Tibial nerve (tissue), 4 donors: ENCODE data around the gene CREB3L1. TPM values are rescaled to one million over a fixed set of nuclear protein-coding genes. Genes with fewer than 3 reads are reported as not detected.
A peak's percentile ranks its signal among the peaks of the same experiment; 100 is the strongest.

Source experiments
- DNase-seq, 2 donors: peaks; one replicate each; pipeline ENCODE4 v3.0.0-alpha.2; 2019; ENCODE audit warnings: low spot score in 2 of 2
- H3K27ac ChIP-seq, 4 donors: fragments of 200-600 bp; sonication (generic) in 3 of 4; one replicate each; pipeline ENCODE4 v1.5.1; 2017 to 2019; ENCODE audit warnings: mild to moderate bottlenecking in 1 of 4
- H3K27me3 ChIP-seq, 2 donors: fragments of 200-600 bp; sonication (generic) in 1 of 2; one replicate each; pipeline versions ENCODE4 v1.5.1 to v1.6.0; 2017 to 2019
- H3K36me3 ChIP-seq, 3 donors: fragments of 200-600 bp; sonication (generic); one replicate each; pipeline ENCODE4 v1.5.1; 2018 to 2019
- H3K4me1 ChIP-seq, 4 donors: fragments of 200-600 bp; sonication (generic) in 3 of 4; one replicate each; pipeline ENCODE4 v1.5.1; 2017 to 2019
- H3K4me3 ChIP-seq, 4 donors: fragments of 200-600 bp; sonication (generic) in 3 of 4; one replicate each; pipeline ENCODE4 v1.5.1; 2017 to 2019; ENCODE audit warnings: mild to moderate bottlenecking in 1 of 4, moderate library complexity in 1 of 4
- H3K9me3 ChIP-seq, 4 donors: fragments of 200-600 bp; sonication (generic) in 3 of 4; one replicate each; pipeline ENCODE4 v1.5.1; 2017 to 2019
- EP300 ChIP-seq, 2 donors: sonication (generic); formaldehyde crosslinking; IDR thresholded peaks; one replicate each; pipeline ENCODE4 v1.6.1; 2017; ENCODE audit warnings: antibody characterized with exemption in 2 of 2, mild to moderate bottlenecking in 1 of 2
- POLR2A ChIP-seq, 2 donors: fragments of 450-650 bp; IDR thresholded peaks; one replicate each; pipeline ENCODE4 v1.6.1; 2017; ENCODE audit warnings: antibody characterized with exemption in 2 of 2, mild to moderate bottlenecking in 2 of 2, moderate library complexity in 2 of 2
- WGBS, 2 donors: methylation state at CpG; one replicate each; pipeline ENCODE4 v1.1.5; 2018; 5-methylcytosine and 5-hydroxymethylcytosine counted together
- total RNA-seq, 4 donors: library from RNA; depleted of rRNA; stranded (reverse); fragments of >200 nt; gene quantifications; one replicate each; pipeline ENCODE4 v1.1.0, GENCODE V29; 2016
- TF ChIP-seq, protein P1 (sequence below), 5 experiments: fragments of 200-600 bp in 3 of 5; fragments of 450-650 bp in 2 of 5; sonication (generic) in 3 of 5; IDR thresholded peaks; one replicate each; pipeline ENCODE4 v1.5.1; 2016 to 2019; ENCODE audit warnings: antibody characterized with exemption in 5 of 5, mild to moderate bottlenecking in 3 of 5, moderate library complexity in 2 of 5

The CREB3L1 gene
- total RNA-seq, 4 donors from 2014 or later: 2.0 to 6.9 (median 3.4) TPM

DNA sequence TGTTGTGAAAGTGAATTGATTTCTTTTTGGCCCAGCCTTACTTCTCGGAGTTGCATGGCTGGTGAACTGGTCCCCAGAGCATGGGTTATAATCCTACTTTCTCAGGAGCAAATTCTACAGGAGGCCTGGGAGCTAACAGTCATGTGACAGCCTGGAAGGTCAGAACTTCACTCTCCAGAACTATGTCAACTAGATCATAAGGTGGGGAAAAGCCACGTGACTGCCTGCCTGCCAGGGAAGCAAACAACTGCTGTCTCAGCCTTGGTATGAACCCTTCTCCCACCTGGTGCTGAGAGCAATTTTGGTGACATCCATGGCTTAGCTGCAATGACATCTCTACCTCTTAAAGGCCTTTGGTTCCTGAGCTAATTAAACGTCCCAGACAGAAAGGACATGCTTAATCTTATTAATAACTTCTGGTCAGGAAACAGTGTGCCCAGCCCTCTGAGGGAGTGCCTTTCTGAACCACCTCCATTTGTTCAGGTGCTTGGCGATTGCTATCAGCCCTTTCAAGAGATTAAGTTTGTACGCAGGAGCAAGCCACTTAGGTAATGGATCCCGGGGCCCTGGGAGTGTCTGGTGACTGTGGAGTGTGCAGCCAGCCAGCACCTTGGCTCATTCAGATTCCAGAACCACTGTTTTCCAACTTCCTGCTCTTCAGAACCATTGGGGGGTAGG, 1.4 kb upstream of the CREB3L1 start:
- H3K27ac ChIP-seq: peak overlapping the region in 3 of 4 donors; percentile 58 to 81 (median 64)
- no peak for DNase-seq
- H3K27me3 ChIP-seq: peaks cover 0 to 42% of the 10 kb centered on the region in 2 donors
- H3K4me1 ChIP-seq: peaks cover 0 to 84% (median 25%) of the 10 kb centered on the region in 4 donors
- H3K4me3 ChIP-seq: no peak overlapping the region
- WGBS, 2 donors: 50 to 56% methylated on average over 6 of the region's 6 CpGs
- TF ChIP-seq, protein P1, sequence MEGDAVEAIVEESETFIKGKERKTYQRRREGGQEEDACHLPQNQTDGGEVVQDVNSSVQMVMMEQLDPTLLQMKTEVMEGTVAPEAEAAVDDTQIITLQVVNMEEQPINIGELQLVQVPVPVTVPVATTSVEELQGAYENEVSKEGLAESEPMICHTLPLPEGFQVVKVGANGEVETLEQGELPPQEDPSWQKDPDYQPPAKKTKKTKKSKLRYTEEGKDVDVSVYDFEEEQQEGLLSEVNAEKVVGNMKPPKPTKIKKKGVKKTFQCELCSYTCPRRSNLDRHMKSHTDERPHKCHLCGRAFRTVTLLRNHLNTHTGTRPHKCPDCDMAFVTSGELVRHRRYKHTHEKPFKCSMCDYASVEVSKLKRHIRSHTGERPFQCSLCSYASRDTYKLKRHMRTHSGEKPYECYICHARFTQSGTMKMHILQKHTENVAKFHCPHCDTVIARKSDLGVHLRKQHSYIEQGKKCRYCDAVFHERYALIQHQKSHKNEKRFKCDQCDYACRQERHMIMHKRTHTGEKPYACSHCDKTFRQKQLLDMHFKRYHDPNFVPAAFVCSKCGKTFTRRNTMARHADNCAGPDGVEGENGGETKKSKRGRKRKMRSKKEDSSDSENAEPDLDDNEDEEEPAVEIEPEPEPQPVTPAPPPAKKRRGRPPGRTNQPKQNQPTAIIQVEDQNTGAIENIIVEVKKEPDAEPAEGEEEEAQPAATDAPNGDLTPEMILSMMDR (IDR thresholded peaks at IDR 0.05): no peak
- TF ChIP-seq EP300 (IDR thresholded peaks at IDR 0.05): no peak
- no peaks in the 10 kb centered on the region for H3K9me3 ChIP-seq
- H3K36me3 ChIP-seq: no peaks in the 10 kb centered on the region

DNA sequence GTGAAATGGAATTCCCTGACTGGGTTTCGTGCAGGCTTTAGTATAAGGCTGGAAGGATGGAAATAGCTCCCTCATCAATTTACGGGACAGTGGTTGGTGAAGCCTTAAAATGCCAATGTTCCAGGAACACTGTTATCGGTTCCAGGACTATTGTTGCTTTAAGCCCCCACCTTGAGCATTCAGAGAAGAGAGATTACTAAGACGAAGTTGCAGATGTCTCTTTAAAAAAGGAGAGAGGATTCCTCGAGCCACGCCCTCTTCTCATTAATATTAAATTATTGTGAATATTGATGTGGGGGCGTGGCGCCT, 195 bp upstream of the CREB3L1 start:
- TF ChIP-seq POLR2A (IDR thresholded peaks at IDR 0.05) (no peak), EP300 (IDR thresholded peaks at IDR 0.05) (no peak)
- TF ChIP-seq, protein P1 (IDR thresholded peaks at IDR 0.05): no peak
- Histone ChIP-seq H3K27ac (peak overlapping the region in 2 of 4 donors; percentile 71 to 76), H3K4me1 (peaks cover 0 to 83% (median 24%) of the 10 kb centered on the region in 4 donors)

DNA sequence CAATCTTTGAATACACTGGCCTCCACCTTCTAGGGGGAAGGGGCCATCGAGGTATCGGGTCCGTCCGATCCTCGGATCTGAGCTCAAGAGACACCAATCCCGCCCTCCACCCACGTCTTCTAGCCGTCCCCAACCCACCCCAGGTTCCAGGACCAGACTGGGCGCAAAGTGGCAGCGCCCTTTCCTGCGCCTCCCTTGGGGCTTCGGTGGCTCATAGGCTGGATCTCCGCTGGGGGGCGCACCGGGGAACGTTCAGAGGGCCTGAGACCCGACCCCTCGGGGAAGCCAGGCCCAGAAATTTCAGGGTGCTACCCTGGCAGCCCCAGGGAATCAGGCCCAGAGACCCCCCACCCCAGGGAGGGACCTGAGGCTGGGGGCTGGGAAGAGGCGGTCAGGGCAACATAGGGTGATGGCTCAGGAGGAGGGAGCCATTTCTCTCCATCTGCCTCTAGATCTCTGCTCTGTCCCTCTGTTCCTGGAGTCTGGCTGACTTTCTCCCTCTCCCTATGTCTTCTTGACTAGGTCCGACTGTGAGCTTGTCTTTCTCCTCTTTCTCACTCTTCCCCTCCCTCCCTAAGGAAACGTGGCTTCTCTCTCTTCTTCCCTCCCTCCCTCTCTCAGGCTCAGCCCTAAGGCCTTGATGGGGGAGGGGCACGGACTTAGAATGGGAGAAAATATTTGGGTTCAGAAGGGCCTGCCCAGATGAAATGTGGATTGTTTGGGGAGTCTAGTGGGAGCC, 1.1 kb downstream of the CREB3L1 start:
- Histone ChIP-seq H3K27ac (peak overlapping the region in 3 of 4 donors; percentile 53 to 76 (median 71)), H3K9me3 (no peaks in the 10 kb centered on the region), H3K4me3 (peak overlapping the region; percentile 39 to 63 (median 46)), H3K36me3 (no peaks in the 10 kb centered on the region), H3K4me1 (peaks cover 0 to 70% (median 19%) of the 10 kb centered on the region in 4 donors), H3K27me3 (peaks cover 0 to 49% of the 10 kb centered on the region in 2 donors)
- DNase-seq: no peak
- 14 to 31% methylated on average over 4 to 20 of the region's 22 CpGs for WGBS, 2 donors
- TF ChIP-seq POLR2A (IDR thresholded peaks at IDR 0.05) (no peak), EP300 (IDR thresholded peaks at IDR 0.05) (no peak)
- TF ChIP-seq, protein P1 (IDR thresholded peaks at IDR 0.05): peak; percentile 13 to 47 (median 28)

More for the DNA sequence above, 195 bp upstream of the CREB3L1 start:
- peak in 1 of 2 donors; percentile 63 for DNase-seq
- H3K27me3 ChIP-seq: peaks cover 0 to 49% of the 10 kb centered on the region in 2 donors
- no peaks in the 10 kb centered on the region for H3K36me3 ChIP-seq
- H3K4me3 ChIP-seq: peak overlapping the region; percentile 39 to 63 (median 46)
- no peaks in the 10 kb centered on the region for H3K9me3 ChIP-seq
- 6 to 9% methylated on average over 8 of the region's 8 CpGs for WGBS, 2 donors

DNA sequence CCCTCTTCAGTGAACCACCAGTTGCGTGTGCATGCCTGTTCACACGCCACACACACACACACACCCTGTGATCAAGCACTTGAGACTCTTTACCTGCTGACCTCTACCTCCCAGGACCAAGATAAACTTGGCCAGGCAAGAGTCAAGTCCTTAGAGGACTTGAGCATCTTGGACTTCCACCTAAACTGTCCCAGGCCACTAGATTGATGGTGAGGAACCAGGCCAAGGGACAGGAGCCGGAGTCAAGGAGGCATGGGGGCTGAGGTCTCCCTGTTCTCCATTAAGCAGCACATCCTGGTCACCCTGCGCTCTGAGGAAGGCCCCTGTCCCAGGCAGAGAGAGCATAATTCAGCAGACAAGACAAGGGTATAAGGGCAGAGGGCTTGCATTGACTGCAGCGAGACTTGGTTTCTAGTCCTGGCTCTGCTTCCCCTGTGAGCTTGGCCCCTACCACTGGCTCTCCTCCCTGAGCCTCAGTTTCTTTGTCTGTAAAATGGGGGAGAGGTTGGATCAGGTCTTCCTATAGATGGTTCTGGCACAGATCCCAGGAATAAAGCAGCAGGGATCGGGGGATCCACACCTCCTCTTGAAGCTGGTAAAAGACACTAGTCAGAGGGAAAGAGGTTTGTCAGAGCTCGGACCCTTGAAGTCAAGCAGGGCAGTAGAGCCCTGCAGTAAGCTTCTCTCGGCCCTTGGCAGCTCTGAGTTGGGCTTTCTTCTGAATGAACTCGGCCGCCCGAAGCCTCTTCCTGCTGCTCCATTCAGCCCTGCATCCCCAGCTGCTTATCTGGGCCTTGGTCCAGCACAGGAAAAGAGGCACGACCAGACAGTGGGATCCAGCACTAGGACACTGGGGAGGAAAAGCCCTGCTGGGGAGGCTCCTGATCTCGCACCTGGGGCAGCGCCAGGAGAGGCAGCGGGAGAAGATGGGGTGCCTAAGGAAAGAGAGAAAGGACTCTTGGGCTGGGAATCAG, 2.0 kb downstream of the CREB3L1 start:
- peak overlapping the region in 1 of 4 donors; percentile 14 for H3K4me3 ChIP-seq
- peaks cover 0 to 49% of the 10 kb centered on the region in 2 donors for H3K27me3 ChIP-seq
- TF ChIP-seq POLR2A (IDR thresholded peaks at IDR 0.05) (no peak), EP300 (IDR thresholded peaks at IDR 0.05) (no peak)
- TF ChIP-seq, protein P1 (IDR thresholded peaks at IDR 0.05): no peak
- 38 to 45% methylated on average over 15 of the region's 15 CpGs for WGBS, 2 donors
- no peaks in the 10 kb centered on the region for H3K9me3 ChIP-seq
- H3K4me1 ChIP-seq: peaks cover 0 to 62% (median 17%) of the 10 kb centered on the region in 4 donors
- peak overlapping the region in 3 of 4 donors; percentile 53 to 76 (median 71) for H3K27ac ChIP-seq
- no peak for DNase-seq
- no peaks in the 10 kb centered on the region for H3K36me3 ChIP-seq
